GM19351 (cell line): ENCODE data around the gene LYRM4.

Experiments used
- ATAC-seq: cut with Tn5 transposase; IDR thresholded peaks from one replicate; pipeline ENCODE4 v1.9.1; 2021; ENCODE audit warnings: mild to moderate bottlenecking, moderate library complexity; ENCODE audit not compliant: unreplicated experiment

LYRM4 gene

GRCh38 chr6:5150551-5151075 lies 110.1 kb downstream of the LYRM4 start:
- no peak for ATAC-seq

DNA sequence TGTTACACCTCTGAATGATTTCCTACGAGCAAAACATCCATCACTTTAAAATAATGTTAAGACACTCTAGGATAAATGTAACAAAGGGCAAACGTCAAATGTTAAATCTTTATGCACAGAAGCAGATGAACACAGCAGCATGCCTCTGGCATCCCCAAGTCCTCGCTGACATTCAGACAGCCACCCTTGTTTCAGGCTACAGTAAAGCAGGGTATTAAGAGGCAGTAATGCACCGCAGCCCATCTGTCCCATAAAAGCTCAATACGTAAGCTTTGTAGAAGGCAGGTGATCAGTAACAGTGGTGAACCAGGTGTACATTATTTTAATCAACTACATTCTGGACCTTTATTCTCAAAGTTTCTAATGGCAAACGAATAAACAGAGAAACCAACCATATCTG lies 110.9 kb downstream of the LYRM4 start:
- ATAC-seq = no peak

- no peak for ATAC-seq
Measured at GRCh38 chr6:5149159-5149704, 111.5 kb downstream of the LYRM4 start.

DNA sequence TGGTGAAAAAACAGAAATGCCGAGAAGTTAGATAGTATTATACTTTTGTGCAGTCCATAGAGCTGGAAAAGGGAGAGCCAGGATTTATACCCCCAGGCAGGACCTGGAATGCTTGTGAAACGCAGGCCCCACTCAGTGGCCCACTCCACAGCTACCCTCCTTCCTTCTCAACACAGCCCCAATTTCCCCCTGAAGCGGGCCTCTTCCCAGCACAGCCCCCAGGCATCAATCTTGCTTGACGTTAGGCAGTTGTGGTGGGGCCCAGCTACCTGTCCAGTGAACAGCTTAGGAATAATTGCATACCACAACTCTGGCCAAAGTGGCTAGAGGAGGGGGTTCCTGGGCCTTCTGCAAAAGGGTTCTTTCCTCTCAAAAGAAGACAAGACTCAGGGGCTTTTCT lies 114.4 kb downstream of the LYRM4 start:
- no peak for ATAC-seq

DNA sequence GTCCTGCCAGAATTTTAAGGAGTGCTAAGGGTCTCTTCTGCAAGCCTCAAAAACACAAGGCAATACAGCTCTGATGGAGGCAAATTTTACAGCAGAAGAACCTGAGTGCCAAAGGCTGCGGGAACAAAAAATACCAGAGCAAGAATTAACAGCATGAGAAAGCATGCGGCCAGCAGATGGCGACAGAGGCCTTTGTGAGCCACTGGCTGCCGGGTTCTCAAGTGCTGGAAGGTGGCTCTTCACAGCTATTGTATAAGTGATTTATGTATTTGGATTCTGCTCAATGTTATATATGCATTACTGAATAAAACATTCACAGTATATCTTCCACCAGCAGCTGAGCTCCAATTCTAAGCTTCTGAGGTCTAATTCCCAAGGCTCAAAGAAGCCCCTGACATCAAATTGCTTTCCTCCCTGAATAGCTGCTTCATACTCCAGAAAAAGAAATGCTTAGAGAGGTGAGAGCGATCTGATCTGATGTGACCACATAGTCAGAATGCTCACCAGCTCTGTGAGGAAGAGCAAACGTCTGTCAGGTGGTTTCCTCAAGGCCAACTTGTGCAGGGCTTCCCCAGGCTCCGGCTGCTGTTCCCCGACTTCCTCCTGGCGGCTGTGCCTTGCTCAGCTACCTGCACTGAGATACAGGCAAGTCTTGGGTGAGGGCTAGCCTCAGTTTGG lies 117.0 kb downstream of the LYRM4 start:
- peak; percentile 57 for ATAC-seq

- no peak for ATAC-seq
Measured at GRCh38 chr6:5142915-5143314, 117.8 kb downstream of the LYRM4 start.

- no peak for ATAC-seq
Measured at GRCh38 chr6:5142131-5142530, 118.6 kb downstream of the LYRM4 start.

GRCh38 chr6:5141046-5141445 lies 119.7 kb downstream of the LYRM4 start:
- ATAC-seq = no peak

GRCh38 chr6:5139828-5140771 lies 120.7 kb downstream of the LYRM4 start:
- no peak for ATAC-seq

- ATAC-seq = no peak
Measured at GRCh38 chr6:5138995-5139827, 121.5 kb downstream of the LYRM4 start.

- no peak for ATAC-seq
Measured at GRCh38 chr6:5136851-5137250, 123.9 kb downstream of the LYRM4 start.

- peak; percentile 57 for ATAC-seq
Measured at GRCh38 chr6:5135788-5136376, 124.9 kb downstream of the LYRM4 start.

GRCh38 chr6:5133943-5134342 lies 126.8 kb downstream of the LYRM4 start:
- ATAC-seq = no peak

- ATAC-seq = peak; percentile 68
Measured at GRCh38 chr6:5132731-5133130, 128.0 kb downstream of the LYRM4 start.

DNA sequence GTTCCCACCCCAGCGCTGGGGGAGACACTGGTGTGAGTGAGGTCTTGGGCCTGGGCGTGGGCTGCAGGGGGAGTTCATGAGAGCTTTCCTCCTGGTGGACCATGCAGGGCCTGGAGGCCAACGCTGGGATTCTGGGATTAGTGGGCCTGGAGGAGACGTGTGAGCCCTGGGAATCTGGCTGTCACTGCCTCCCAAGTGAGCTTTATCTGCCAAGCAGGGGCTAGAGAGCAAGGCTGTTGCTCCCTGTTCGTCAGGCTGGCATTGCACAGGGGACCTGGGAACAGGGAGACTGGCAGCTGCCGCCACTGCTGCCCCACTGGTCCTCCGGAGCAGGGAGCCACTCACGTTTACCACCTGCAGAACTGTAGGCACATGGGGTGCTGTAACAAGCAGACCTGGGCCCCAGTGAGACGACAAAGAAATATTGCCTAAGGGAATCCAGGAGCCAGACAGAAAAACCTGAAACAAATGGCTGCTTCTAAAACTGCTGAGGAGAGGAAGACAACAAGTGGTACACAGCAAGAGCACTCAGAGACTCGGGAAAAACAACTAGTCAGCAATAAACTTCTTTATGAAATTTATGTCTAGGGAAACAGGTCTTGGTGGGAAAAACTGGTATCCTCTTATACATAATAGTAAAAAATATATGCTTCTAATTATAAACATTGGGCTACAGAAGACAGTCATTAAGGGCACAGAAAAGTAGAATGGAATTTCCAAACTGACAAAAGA lies 130.4 kb downstream of the LYRM4 start:
- no peak for ATAC-seq

GRCh38 chr6:5128351-5128750 lies 132.4 kb downstream of the LYRM4 start:
- no peak for ATAC-seq

- no peak for ATAC-seq
Measured at GRCh38 chr6:5127106-5127687, 133.6 kb downstream of the LYRM4 start.

- no peak for ATAC-seq
Measured at GRCh38 chr6:5126214-5126613, 134.5 kb downstream of the LYRM4 start.
